Measurements from ENCODE around the gene NPHS1.

DNA sequence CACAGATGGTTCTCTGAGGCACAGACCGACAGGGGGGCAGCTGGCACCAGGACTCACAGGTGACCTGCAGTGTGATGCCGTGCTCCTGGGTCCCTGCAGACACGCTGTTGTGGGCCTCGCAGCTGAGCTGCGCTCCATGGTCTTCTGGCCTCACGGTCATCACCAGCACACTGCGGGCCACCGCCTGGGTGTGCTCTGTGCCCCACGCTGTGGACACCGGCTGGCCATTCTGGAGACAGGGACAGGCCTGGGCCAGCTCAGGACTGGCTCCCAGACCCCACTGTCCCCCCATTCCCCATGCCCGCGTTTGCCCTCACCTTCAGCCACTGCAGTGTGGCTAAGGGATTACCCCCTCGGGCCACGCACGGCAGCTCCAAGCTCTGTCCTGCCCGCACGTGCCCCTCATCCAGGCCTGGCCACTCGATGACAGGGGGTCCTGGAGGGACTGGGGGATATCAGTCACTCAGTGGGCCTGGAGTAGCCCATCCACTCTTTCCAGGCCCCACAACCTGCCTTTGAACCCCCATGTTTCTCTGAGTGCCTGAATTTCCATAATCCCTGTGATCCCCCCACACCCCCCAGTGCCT lies 3.3 kb downstream of the NPHS1 start:
- TF ChIP-seq, protein P1, sequence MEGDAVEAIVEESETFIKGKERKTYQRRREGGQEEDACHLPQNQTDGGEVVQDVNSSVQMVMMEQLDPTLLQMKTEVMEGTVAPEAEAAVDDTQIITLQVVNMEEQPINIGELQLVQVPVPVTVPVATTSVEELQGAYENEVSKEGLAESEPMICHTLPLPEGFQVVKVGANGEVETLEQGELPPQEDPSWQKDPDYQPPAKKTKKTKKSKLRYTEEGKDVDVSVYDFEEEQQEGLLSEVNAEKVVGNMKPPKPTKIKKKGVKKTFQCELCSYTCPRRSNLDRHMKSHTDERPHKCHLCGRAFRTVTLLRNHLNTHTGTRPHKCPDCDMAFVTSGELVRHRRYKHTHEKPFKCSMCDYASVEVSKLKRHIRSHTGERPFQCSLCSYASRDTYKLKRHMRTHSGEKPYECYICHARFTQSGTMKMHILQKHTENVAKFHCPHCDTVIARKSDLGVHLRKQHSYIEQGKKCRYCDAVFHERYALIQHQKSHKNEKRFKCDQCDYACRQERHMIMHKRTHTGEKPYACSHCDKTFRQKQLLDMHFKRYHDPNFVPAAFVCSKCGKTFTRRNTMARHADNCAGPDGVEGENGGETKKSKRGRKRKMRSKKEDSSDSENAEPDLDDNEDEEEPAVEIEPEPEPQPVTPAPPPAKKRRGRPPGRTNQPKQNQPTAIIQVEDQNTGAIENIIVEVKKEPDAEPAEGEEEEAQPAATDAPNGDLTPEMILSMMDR (IDR thresholded peaks at IDR 0.05), result no peak
- TF ChIP-seq POLR2A (IDR thresholded peaks at IDR 0.05), result no peak
- TF ChIP-seq POLR2AphosphoS5 (IDR thresholded peaks at IDR 0.05), result no peak
- TF ChIP-seq EP300 (IDR thresholded peaks at IDR 0.05), result no peak

Measured in gastroesophageal sphincter (tissue), 3 donors.